HG03066 (cell line): ENCODE data around the gene TTF2.
A peak's percentile ranks its signal among the peaks of the same experiment; 100 is the strongest.
"Not testable (repeated sequence)": the region's sequence is repeated elsewhere in the genome, so short reads cannot be mapped to it uniquely, and the experiment has no call there.

ENCODE experiments used
- ATAC-seq: cut with Tn5 transposase; IDR thresholded peaks from one replicate; pipeline ENCODE4 v1.9.1; 2021; ENCODE audit warnings: low read depth; ENCODE audit not compliant: unreplicated experiment

TTF2 gene

GRCh38 chr1:117116784-117117130 is 56.6 kb downstream of the TTF2 start:
- ATAC-seq, result no peak

- no peak for ATAC-seq
Observed at GRCh38 chr1:117117697-117118096, 57.6 kb downstream of the TTF2 start.

- ATAC-seq, result no peak
Observed at GRCh38 chr1:117118137-117118536, 58.0 kb downstream of the TTF2 start.

GRCh38 chr1:117119144-117119543 is 59.0 kb downstream of the TTF2 start:
- not testable (repeated sequence) for ATAC-seq

GRCh38 chr1:117120774-117121588 is 60.9 kb downstream of the TTF2 start:
- ATAC-seq, result peak; percentile 9

GRCh38 chr1:117121589-117122329 is 61.6 kb downstream of the TTF2 start, which contains the start of gene TRIM45:
Gene TRIM45, minus strand, starts transcription at chr1:117121749. Its CDS starts 548 bp downstream, at chr1:117121201.
- peak; percentile 91 for ATAC-seq

GRCh38 chr1:117122330-117123025 is 62.4 kb downstream of the TTF2 start:
- ATAC-seq, result no peak

- ATAC-seq, result no peak
Observed at GRCh38 chr1:117123274-117123673, 63.1 kb downstream of the TTF2 start.

- no peak for ATAC-seq
Observed at GRCh38 chr1:117124661-117125060, 64.5 kb downstream of the TTF2 start.

- no peak for ATAC-seq
Observed at GRCh38 chr1:117127795-117128194, 67.7 kb downstream of the TTF2 start.

GRCh38 chr1:117128323-117129079 is 68.4 kb downstream of the TTF2 start:
- ATAC-seq, result no peak

GRCh38 chr1:117130526-117130925 is 70.4 kb downstream of the TTF2 start:
- no peak for ATAC-seq

GRCh38 chr1:117135329-117135728 is 75.2 kb downstream of the TTF2 start:
- no peak for ATAC-seq

GRCh38 chr1:117136749-117137148 is 76.6 kb downstream of the TTF2 start:
- ATAC-seq, result no peak

GRCh38 chr1:117137281-117137855 is 77.2 kb downstream of the TTF2 start:
- ATAC-seq, result no peak

- no peak for ATAC-seq
Observed at GRCh38 chr1:117138106-117138505, 78.0 kb downstream of the TTF2 start.

GRCh38 chr1:117138561-117138960 is 78.4 kb downstream of the TTF2 start:
- ATAC-seq, result no peak

GRCh38 chr1:117142200-117142599 is 82.1 kb downstream of the TTF2 start:
- no peak for ATAC-seq

- ATAC-seq, result no peak
Observed at GRCh38 chr1:117143172-117143571, 83.0 kb downstream of the TTF2 start.

GRCh38 chr1:117143871-117144270 is 83.7 kb downstream of the TTF2 start:
- no peak for ATAC-seq
